Testis (tissue), 3 donors: ENCODE data around the gene PI4KA. TPM values are rescaled to one million over a fixed set of nuclear protein-coding genes. Genes with fewer than 3 reads are reported as not detected.
A peak's percentile ranks its signal among the peaks of the same experiment; 100 is the strongest.

Source experiments
- DNase-seq: peaks from one replicate; pipeline ENCODE4 v3.0.0-alpha.2; 2019
- H3K27ac ChIP-seq, 2 donors: fragments of 200-600 bp; sonication (generic); one replicate each; pipeline ENCODE4 v1.5.1; 2019
- H3K27me3 ChIP-seq: fragments of 200-600 bp; sonication (generic); one replicate; pipeline ENCODE4 v1.5.1; 2019
- H3K36me3 ChIP-seq: fragments of 200-600 bp; sonication (generic); one replicate; pipeline ENCODE4 v1.5.1; 2017; ENCODE audit warnings: low read depth; ENCODE audit errors: missing control alignments
- H3K4me1 ChIP-seq: fragments of 200-600 bp; sonication (generic); one replicate; pipeline ENCODE4 v1.5.1; 2019
- H3K4me3 ChIP-seq, 2 donors: fragments of 200-600 bp; sonication (generic); one replicate each; pipeline ENCODE4 v1.5.1; 2017 to 2019
- H3K9me3 ChIP-seq: fragments of 200-600 bp; sonication (generic); one replicate; pipeline ENCODE4 v1.5.1; 2017
- POLR2A ChIP-seq: fragments of 450-650 bp; IDR thresholded peaks from one replicate; pipeline ENCODE4 v1.6.1; 2017; ENCODE audit warnings: antibody characterized with exemption, mild to moderate bottlenecking, moderate library complexity
- WGBS, 2 donors: methylation state at CpG; one replicate each; pipeline ENCODE4 v1.1.5; 2018; 5-methylcytosine and 5-hydroxymethylcytosine counted together
- intact Hi-C: fragments of 100-400 bp; cut with DNase I; formaldehyde crosslinking; loops from one replicate; pipeline ENCODE4 v1.15.1; 2023; ENCODE audit warnings: low total_unique reads
- polyA plus RNA-seq: library from polyadenylated mRNA; stranded (reverse); fragments of 350-450 nt; fragmentation: Illumina TruSeq; extraction: RNeasy Lipid Tissue Mini Kit (QIAGEN cat#74804); gene quantifications from one replicate; pipeline ENCODE4 v1.2.3, GENCODE V29; 2014; ENCODE audit warnings: low read depth, low replicate concordance; ENCODE audit not compliant: insufficient read depth
- total RNA-seq, 2 donors: library from RNA; depleted of rRNA; stranded (reverse); fragments of >200 nt; gene quantifications; one replicate each; pipeline ENCODE4 v1.2.3, GENCODE V29; 2016
- TF ChIP-seq, protein P1 (sequence below), 3 experiments: fragments of 450-650 bp in 2 of 3; fragments of 200-600 bp in 1 of 3; sonication (generic) in 1 of 3; IDR thresholded peaks; one replicate each; pipeline ENCODE4 v1.5.1; 2016 to 2019; ENCODE audit warnings: antibody characterized with exemption in 3 of 3, mild to moderate bottlenecking in 2 of 3, moderate library complexity in 1 of 3

The PI4KA gene
- total and polyA plus RNA-seq, 3 donors from 2014 or later = 124 to 196 (median 140) TPM

DNA sequence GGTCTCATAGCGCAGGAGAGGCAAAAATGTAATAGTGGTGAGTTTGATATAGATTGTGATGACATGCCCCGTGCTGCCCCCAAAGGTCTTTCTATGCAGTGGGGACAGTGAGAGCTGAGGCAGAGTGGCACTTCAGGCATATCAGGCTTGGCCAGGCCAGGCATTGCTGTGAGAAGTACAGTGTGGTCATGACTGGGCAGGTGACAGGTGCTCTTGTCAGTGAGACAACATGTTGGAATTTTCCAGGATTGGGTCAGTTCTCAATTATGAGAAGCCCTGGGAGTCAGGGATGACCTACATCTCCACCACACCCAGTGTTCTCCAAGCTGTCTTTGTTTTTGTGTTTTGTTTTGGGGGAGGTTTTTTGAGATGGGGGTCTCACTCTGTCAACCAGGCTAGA, 3.9 kb upstream of the PI4KA start:
- no peaks in the 10 kb centered on the region for H3K9me3 ChIP-seq
- no peak for TF ChIP-seq POLR2A
- TF ChIP-seq, protein P1, sequence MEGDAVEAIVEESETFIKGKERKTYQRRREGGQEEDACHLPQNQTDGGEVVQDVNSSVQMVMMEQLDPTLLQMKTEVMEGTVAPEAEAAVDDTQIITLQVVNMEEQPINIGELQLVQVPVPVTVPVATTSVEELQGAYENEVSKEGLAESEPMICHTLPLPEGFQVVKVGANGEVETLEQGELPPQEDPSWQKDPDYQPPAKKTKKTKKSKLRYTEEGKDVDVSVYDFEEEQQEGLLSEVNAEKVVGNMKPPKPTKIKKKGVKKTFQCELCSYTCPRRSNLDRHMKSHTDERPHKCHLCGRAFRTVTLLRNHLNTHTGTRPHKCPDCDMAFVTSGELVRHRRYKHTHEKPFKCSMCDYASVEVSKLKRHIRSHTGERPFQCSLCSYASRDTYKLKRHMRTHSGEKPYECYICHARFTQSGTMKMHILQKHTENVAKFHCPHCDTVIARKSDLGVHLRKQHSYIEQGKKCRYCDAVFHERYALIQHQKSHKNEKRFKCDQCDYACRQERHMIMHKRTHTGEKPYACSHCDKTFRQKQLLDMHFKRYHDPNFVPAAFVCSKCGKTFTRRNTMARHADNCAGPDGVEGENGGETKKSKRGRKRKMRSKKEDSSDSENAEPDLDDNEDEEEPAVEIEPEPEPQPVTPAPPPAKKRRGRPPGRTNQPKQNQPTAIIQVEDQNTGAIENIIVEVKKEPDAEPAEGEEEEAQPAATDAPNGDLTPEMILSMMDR (IDR thresholded peaks at IDR 0.05) = no peak
- intact Hi-C loops = no loop called here
- H3K27me3 ChIP-seq = no peaks in the 10 kb centered on the region
- H3K27ac ChIP-seq = no peak overlapping the region
- H3K4me3 ChIP-seq = no peak overlapping the region
- WGBS, 2 donors = 60 to 90% methylated on average over 2 of the region's 2 CpGs
- H3K4me1 ChIP-seq = peaks cover 25% of the 10 kb centered on the region
- no peak for DNase-seq
- no peaks in the 10 kb centered on the region for H3K36me3 ChIP-seq

GRCh38 chr22:20859615-20860014, 1.0 kb upstream of the PI4KA start:
- H3K36me3 ChIP-seq = no peaks in the 10 kb centered on the region
- WGBS, 2 donors = 26 to 27% methylated on average over 8 of the region's 8 CpGs
- H3K9me3 ChIP-seq = no peaks in the 10 kb centered on the region
- peaks cover 23% of the 10 kb centered on the region for H3K4me1 ChIP-seq
- TF ChIP-seq, protein P1 (IDR thresholded peaks at IDR 0.05) = no peak
- TF ChIP-seq POLR2A = no peak
- no peak for DNase-seq
- no peaks in the 10 kb centered on the region for H3K27me3 ChIP-seq
- peak overlapping the region in 1 of 2 donors; percentile 91 for H3K27ac ChIP-seq
- peak overlapping the region; percentile 92 to 97 for H3K4me3 ChIP-seq
- intact Hi-C loops = no loop called here

DNA sequence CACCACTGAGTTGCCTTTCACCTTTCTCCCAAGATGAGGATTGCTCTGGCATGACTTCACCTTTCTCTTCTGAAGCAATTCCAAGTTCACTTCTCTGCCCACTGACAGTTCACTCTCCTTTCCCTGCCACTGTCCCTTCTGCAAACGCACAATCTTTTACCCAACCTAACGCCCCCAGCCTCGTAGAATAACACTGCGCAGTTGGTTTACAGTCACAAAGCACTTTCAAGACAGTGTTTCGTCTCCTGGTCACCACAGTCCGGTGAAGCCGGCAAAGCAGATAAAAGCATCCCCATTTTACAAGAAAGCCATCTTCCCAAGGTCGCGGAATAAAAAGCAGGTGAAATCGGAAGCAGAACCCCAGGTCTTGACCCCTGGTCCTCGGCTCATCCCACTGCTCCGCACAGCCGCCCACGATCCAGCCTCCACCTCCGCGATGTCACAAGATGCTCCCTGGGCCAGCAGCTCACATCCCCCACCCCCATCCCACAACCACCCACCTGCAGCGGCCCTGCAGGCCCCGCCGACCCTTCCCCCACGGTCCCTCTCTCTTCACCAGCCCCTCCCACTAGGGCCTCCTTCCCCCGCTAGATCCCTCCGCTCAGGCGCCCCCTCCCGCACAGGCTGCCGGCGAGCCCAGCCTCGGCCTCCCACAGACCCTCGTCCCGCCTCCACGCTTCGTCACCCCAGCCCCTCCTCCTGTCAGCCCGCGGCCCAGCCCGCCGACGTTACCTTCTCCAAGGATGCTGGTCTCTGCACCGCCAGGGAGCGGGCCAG, 585 bp downstream of the PI4KA start:
- TF ChIP-seq POLR2A = no peak
- TF ChIP-seq, protein P1 (IDR thresholded peaks at IDR 0.05) = no peak
- peak; percentile 89 for DNase-seq
- intact Hi-C loops = no loop called here
- peak overlapping the region; percentile 81 to 91 for H3K27ac ChIP-seq
- H3K36me3 ChIP-seq = no peaks in the 10 kb centered on the region
- H3K4me1 ChIP-seq = peaks cover 25% of the 10 kb centered on the region
- H3K27me3 ChIP-seq = no peaks in the 10 kb centered on the region
- 0 to 1% methylated on average over 33 to 38 of the region's 38 CpGs for WGBS, 2 donors
- no peaks in the 10 kb centered on the region for H3K9me3 ChIP-seq
- peak overlapping the region; percentile 92 to 97 for H3K4me3 ChIP-seq

DNA sequence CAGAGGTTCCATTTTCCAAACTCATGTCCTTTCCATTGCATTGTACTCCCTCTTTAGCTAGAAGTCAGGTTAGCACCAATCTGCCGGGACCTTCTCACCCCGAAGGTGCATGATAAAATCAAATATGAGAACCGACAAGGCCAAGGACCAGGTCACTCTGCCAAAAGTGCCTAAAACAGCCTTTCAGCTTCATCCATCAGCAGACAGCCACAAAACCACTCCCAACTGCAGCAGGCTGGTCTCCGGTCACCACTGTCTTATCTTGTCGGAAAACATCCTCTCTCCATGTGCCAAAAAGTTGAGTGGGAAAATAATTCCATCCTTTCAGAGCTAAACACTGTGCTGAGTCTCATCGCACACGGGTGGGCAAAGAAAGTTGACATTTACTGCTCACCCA, 1.4 kb downstream of the PI4KA start:
- Histone ChIP-seq H3K27ac (peak overlapping the region in 1 of 2 donors; percentile 91), H3K36me3 (no peaks in the 10 kb centered on the region), H3K27me3 (no peaks in the 10 kb centered on the region), H3K4me3 (peak overlapping the region in 1 of 2 donors; percentile 92), H3K4me1 (peaks cover 29% of the 10 kb centered on the region), H3K9me3 (no peaks in the 10 kb centered on the region)
- 8 to 14% methylated on average over 7 of the region's 7 CpGs for WGBS, 2 donors
- intact Hi-C loops = no loop called here
- no peak for DNase-seq
- TF ChIP-seq, protein P1 (IDR thresholded peaks at IDR 0.05) = no peak
- TF ChIP-seq POLR2A = no peak

GRCh38 chr22:20853236-20853660, 5.4 kb downstream of the PI4KA start:
- H3K4me1 ChIP-seq = peaks cover 21% of the 10 kb centered on the region
- no peaks in the 10 kb centered on the region for H3K9me3 ChIP-seq
- no peaks in the 10 kb centered on the region for H3K27me3 ChIP-seq
- no peak overlapping the region for H3K27ac ChIP-seq
- no peak for DNase-seq
- TF ChIP-seq POLR2A = no peak
- TF ChIP-seq, protein P1 (IDR thresholded peaks at IDR 0.05) = no peak
- intact Hi-C loops = no loop called here
- WGBS, 2 donors = 85 to 87% methylated on average over 3 of the region's 3 CpGs
- no peaks in the 10 kb centered on the region for H3K36me3 ChIP-seq
- H3K4me3 ChIP-seq = no peak overlapping the region
